Activated effector memory CD4-positive, alpha-beta T cell treated with Interleukin-2 at 50 U/mL for 16 hours (primary cell): ENCODE measurements around the gene SORCS1.
"Not testable (repeated sequence)": the region's sequence is repeated elsewhere in the genome, so short reads cannot be mapped to it uniquely, and the experiment has no call there.

Experiments used
- DNase-seq: peaks from one replicate; pipeline ENCODE4 v3.0.0-alpha.2; 2020

The SORCS1 gene

GRCh38 chr10:106938513-106938912 is 226.0 kb downstream of the SORCS1 start:
- DNase-seq: no peak

- DNase-seq: no peak
Measured at GRCh38 chr10:106935978-106936451, 228.5 kb downstream of the SORCS1 start.

- no peak for DNase-seq
Measured at GRCh38 chr10:106931853-106932249, 232.7 kb downstream of the SORCS1 start.

GRCh38 chr10:106931159-106931852 is 233.2 kb downstream of the SORCS1 start:
- no peak for DNase-seq

- DNase-seq: no peak
Measured at GRCh38 chr10:106930751-106931150, 233.8 kb downstream of the SORCS1 start.

GRCh38 chr10:106929291-106929895 is 235.1 kb downstream of the SORCS1 start:
- no peak for DNase-seq

GRCh38 chr10:106928151-106928550 is 236.4 kb downstream of the SORCS1 start:
- DNase-seq: not testable (repeated sequence)

GRCh38 chr10:106925191-106925590 is 239.3 kb downstream of the SORCS1 start:
- no peak for DNase-seq

- no peak for DNase-seq
Measured at GRCh38 chr10:106920538-106920937, 244.0 kb downstream of the SORCS1 start.

GRCh38 chr10:106919871-106920282 is 244.6 kb downstream of the SORCS1 start:
- no peak for DNase-seq

- DNase-seq: no peak
Measured at GRCh38 chr10:106917452-106918055, 247.0 kb downstream of the SORCS1 start.

- DNase-seq: no peak
Measured at GRCh38 chr10:106914016-106914415, 250.5 kb downstream of the SORCS1 start.

GRCh38 chr10:106913348-106913747 is 251.2 kb downstream of the SORCS1 start:
- DNase-seq: no peak

GRCh38 chr10:106911096-106911495 is 253.4 kb downstream of the SORCS1 start:
- DNase-seq: no peak

- DNase-seq: no peak
Measured at GRCh38 chr10:106910666-106911065, 253.8 kb downstream of the SORCS1 start.

- DNase-seq: no peak
Measured at GRCh38 chr10:106908225-106908624, 256.3 kb downstream of the SORCS1 start.

GRCh38 chr10:106904209-106904608 is 260.3 kb downstream of the SORCS1 start:
- no peak for DNase-seq

GRCh38 chr10:106903180-106903579 is 261.3 kb downstream of the SORCS1 start:
- DNase-seq: no peak

GRCh38 chr10:106900016-106900652 is 264.4 kb downstream of the SORCS1 start:
- no peak for DNase-seq

- DNase-seq: no peak
Measured at GRCh38 chr10:106898446-106898845, 266.1 kb downstream of the SORCS1 start.

- no peak for DNase-seq
Measured at GRCh38 chr10:106897719-106898118, 266.8 kb downstream of the SORCS1 start.

- DNase-seq: no peak
Measured at GRCh38 chr10:106894692-106895091, 269.8 kb downstream of the SORCS1 start.

- DNase-seq: no peak
Measured at GRCh38 chr10:106877574-106877973, 286.9 kb downstream of the SORCS1 start.

GRCh38 chr10:106874604-106874889 is 290.0 kb downstream of the SORCS1 start:
- no peak for DNase-seq
